Uterus (tissue), 4 donors: ENCODE measurements around the gene EHMT1. TPM values are rescaled to one million over a fixed set of nuclear protein-coding genes. Genes with fewer than 3 reads are reported as not detected.

Experiments
- DNase-seq, 2 donors: peaks; one replicate each; pipeline ENCODE4 v3.0.0-alpha.2; 2019 to 2020
- H3K27ac ChIP-seq, 2 donors: fragments of 200-600 bp; sonication (generic); 1 replicate in 1 of 2; 2 replicates in 1 of 2; pipeline ENCODE4 v1.5.1; 2016 to 2018
- H3K27me3 ChIP-seq, 2 donors: fragments of 200-600 bp; sonication (generic); one replicate each; pipeline ENCODE4 v1.5.1; 2018 to 2019; ENCODE audit warnings: control low read depth in 1 of 2
- H3K36me3 ChIP-seq, 2 donors: fragments of 200-600 bp; sonication (generic); one replicate each; pipeline ENCODE4 v1.5.1; 2019; ENCODE audit warnings: control low read depth in 1 of 2
- H3K4me1 ChIP-seq, 2 donors: fragments of 200-600 bp; sonication (generic); one replicate each; pipeline ENCODE4 v1.5.1; 2018 to 2019; ENCODE audit warnings: control low read depth in 1 of 2
- H3K4me3 ChIP-seq, 2 donors: fragments of 200-600 bp; sonication (generic); 1 replicate in 1 of 2; 2 replicates in 1 of 2; pipeline ENCODE4 v1.5.1; 2018 to 2019; ENCODE audit warnings: mild to moderate bottlenecking in 1 of 2
- H3K9me3 ChIP-seq, 2 donors: fragments of 200-600 bp; sonication (generic); one replicate each; pipeline ENCODE4 v1.5.1; 2019; ENCODE audit warnings: control low read depth in 1 of 2
- POLR2A ChIP-seq, 2 donors: fragments of 450-650 bp; IDR thresholded peaks; one replicate each; pipeline ENCODE4 v1.6.1; 2016; ENCODE audit warnings: antibody characterized with exemption in 2 of 2, mild to moderate bottlenecking in 1 of 2, moderate library complexity in 1 of 2
- intact Hi-C: fragments of 100-400 bp; cut with DNase I; formaldehyde crosslinking; loops from one replicate; pipeline ENCODE4 v1.15.1; 2023; ENCODE audit warnings: low total_unique reads
- total RNA-seq, 4 donors: library from RNA; depleted of rRNA in 3 of 4; stranded (reverse); fragments of >200 nt in 3 of 4; gene quantifications; one replicate each; pipeline versions ENCODE4 v1.1.0 to v1.2.4, GENCODE V29; 2014 to 2023
- TF ChIP-seq, protein P1 (sequence below), 4 experiments: fragments of 200-600 bp in 2 of 4; fragments of 450-650 bp in 2 of 4; sonication (generic) in 2 of 4; IDR thresholded peaks; one replicate each; pipeline ENCODE4 v1.5.1; 2016 to 2019; ENCODE audit warnings: antibody characterized with exemption in 4 of 4, mild to moderate bottlenecking in 2 of 4, moderate library complexity in 1 of 4
- donor health status: DM: yes; HTN: yes; CAD: no.

EHMT1 gene
- total RNA-seq, 4 donors from 2014 or later, result 32.6 to 109 (median 74.9) TPM

DNA sequence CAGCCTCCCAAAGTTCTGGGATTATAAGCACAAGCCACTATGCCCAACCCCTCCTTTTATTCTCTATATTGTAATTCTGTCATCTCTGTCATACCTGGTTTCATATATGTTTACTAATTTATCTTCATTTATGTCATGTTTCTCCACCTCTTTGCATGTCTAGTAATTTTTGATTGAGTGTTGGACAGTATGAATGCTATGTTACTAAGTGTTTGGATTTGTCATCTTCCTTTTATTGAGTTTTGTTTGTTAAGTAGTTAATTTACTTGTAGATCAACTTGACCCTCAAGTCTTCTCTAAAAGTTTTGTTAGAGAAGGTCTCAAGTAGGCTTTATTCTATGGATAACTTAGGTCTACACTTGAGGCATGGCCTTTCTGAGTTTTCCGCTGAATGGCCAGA, 241.6 kb downstream of the EHMT1 start:
- H3K9me3 ChIP-seq, result peaks cover 0 to 10% of the 10 kb centered on the region in 2 donors

DNA sequence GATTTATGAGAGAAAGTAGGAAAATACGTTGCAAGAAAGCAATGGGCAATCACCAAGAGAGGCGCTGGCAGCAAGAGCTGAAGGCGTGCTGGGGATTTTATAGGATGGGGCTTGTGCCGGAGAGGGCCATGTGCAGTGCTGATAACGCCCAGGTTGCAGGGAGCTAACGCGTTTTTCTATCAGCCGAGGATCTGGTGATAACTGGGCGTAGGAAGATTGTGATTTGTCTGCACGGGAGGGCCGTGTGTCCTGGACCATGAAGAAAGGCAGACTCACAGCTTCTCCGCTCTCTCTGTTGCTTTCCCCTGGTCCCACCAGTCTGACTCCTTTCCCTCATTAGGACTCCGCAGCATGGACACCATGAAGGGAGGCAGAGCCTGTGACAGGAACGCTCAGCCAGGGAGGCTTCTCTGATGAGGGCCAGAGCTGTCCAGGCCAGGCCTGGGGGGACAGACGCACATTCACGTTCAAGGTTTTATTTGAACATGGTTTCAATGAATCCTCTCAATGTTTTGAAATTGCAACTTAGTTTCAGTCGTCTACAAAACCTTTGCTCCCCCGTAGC, 246.9 kb downstream of the EHMT1 start:
- H3K4me1 ChIP-seq, result no peaks in the 10 kb centered on the region
- TF ChIP-seq POLR2A (IDR thresholded peaks at IDR 0.05), result no peak
- TF ChIP-seq, protein P1, sequence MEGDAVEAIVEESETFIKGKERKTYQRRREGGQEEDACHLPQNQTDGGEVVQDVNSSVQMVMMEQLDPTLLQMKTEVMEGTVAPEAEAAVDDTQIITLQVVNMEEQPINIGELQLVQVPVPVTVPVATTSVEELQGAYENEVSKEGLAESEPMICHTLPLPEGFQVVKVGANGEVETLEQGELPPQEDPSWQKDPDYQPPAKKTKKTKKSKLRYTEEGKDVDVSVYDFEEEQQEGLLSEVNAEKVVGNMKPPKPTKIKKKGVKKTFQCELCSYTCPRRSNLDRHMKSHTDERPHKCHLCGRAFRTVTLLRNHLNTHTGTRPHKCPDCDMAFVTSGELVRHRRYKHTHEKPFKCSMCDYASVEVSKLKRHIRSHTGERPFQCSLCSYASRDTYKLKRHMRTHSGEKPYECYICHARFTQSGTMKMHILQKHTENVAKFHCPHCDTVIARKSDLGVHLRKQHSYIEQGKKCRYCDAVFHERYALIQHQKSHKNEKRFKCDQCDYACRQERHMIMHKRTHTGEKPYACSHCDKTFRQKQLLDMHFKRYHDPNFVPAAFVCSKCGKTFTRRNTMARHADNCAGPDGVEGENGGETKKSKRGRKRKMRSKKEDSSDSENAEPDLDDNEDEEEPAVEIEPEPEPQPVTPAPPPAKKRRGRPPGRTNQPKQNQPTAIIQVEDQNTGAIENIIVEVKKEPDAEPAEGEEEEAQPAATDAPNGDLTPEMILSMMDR (IDR thresholded peaks at IDR 0.05), result no peak
- no peaks in the 10 kb centered on the region for H3K36me3 ChIP-seq
- no peaks in the 10 kb centered on the region for H3K27me3 ChIP-seq
- no peak for DNase-seq
- no peak overlapping the region for H3K27ac ChIP-seq
- H3K9me3 ChIP-seq, result no peaks in the 10 kb centered on the region
- intact Hi-C loops, result no loop called here
- no peak overlapping the region for H3K4me3 ChIP-seq

More for the DNA sequence above, 241.6 kb downstream of the EHMT1 start:
- intact Hi-C loops, result no loop called here
- DNase-seq, result no peak
- Histone ChIP-seq H3K27ac (no peak overlapping the region), H3K4me1 (no peaks in the 10 kb centered on the region), H3K4me3 (no peak overlapping the region), H3K27me3 (no peaks in the 10 kb centered on the region), H3K36me3 (no peaks in the 10 kb centered on the region)
- TF ChIP-seq, protein P1 (IDR thresholded peaks at IDR 0.05), result no peak
- no peak for TF ChIP-seq POLR2A (IDR thresholded peaks at IDR 0.05)

DNA sequence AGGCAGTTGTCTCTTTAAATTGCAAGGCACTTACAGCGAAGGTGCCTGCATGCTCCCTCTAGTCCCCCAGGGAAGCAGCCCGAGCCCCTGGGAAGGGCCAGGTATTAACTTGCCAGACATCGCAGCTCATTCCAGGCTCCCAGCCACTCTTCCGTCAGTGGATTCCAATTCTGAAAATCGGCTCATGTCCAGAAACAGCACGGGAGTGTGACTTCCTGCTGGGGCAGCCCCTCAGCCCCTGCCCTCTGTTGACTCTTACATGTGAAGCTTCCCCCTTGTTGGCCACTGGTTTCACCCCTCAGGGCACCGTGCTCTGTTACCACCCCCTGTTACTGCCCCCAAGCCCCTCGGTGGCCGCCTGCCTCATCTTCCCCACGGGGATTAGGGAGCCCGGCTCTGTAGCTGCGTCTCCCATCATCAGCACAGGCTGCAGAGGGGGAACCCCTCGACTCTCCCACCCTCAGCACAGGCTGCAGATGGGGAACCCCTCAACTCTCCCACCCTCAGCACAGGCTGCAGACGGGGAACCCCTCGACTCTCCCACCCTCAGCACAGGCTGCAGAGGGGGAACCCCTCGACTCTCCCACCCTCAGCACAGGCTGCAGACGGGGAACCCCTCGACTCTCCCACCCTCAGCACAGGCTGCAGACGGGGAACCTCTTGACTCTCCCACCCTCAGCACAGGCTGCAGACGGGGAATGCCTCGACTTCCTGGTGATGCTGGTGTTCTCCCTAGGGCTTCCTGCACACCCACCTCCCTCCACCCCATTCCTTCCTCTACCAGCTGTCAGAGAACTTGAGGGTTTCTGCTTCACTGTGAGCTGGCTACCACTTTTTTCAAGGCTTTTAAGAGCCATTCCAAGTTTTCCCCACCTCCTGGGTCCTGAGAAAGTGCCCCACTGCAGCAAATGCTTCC, 247.7 kb downstream of the EHMT1 start:
- no peak for DNase-seq
- TF ChIP-seq, protein P1 (IDR thresholded peaks at IDR 0.05), result no peak
- TF ChIP-seq POLR2A (IDR thresholded peaks at IDR 0.05), result no peak
- H3K4me3 ChIP-seq, result no peak overlapping the region
- intact Hi-C loops, result no loop called here
- H3K27ac ChIP-seq, result no peak overlapping the region
- H3K36me3 ChIP-seq, result no peaks in the 10 kb centered on the region
- no peaks in the 10 kb centered on the region for H3K9me3 ChIP-seq
- H3K4me1 ChIP-seq, result no peaks in the 10 kb centered on the region
- no peaks in the 10 kb centered on the region for H3K27me3 ChIP-seq

DNA sequence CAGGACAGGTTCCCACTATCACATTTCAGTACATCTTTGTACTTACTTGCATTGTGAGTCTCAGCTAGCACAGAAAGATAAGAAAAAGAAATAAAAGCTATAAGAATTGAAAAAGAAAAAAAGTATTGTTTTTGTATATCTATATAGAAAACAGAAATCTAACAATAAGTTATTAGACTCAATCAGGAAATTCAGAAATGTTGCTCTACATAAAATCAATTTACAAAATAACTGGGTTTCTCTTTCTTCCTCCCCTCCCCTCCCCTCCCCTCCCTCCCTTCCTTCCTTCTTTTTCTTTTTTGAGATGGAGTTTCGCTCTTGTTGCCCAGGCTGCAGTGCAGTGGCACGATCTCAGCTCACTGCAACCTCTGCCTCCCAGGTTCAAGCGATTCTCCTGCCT, 251.6 kb downstream of the EHMT1 start:
- DNase-seq, result no peak
- H3K9me3 ChIP-seq, result no peaks in the 10 kb centered on the region
- intact Hi-C loops, result no loop called here
- no peak overlapping the region for H3K4me3 ChIP-seq
- TF ChIP-seq, protein P1 (IDR thresholded peaks at IDR 0.05), result no peak
- no peak for TF ChIP-seq POLR2A (IDR thresholded peaks at IDR 0.05)
- H3K27me3 ChIP-seq, result no peaks in the 10 kb centered on the region
- no peak overlapping the region for H3K27ac ChIP-seq
- no peaks in the 10 kb centered on the region for H3K4me1 ChIP-seq
- H3K36me3 ChIP-seq, result no peaks in the 10 kb centered on the region

DNA sequence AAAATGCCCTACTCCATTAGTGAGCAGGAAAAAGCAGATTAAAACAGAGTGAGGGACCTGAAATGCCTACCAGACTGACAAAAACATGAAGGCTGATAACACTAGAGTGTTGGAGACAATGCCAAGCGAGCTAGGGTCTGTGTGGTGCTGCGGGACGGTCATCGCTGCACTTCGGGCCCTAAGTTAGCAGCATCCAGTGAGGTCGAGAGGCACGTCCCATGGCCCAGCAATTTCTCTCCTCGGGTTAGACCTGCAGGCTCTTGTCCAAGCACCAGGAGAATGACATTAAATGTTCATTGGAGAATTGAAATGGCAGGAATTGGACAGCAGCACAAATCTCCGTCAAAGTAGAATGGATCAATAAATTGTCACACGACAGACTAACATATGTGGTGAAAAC, 253.5 kb downstream of the EHMT1 start:
- Histone ChIP-seq H3K27ac (no peak overlapping the region), H3K27me3 (peaks cover 0 to 4% of the 10 kb centered on the region in 2 donors), H3K9me3 (no peaks in the 10 kb centered on the region), H3K4me3 (no peak overlapping the region), H3K36me3 (no peaks in the 10 kb centered on the region), H3K4me1 (no peaks in the 10 kb centered on the region)
- DNase-seq, result no peak
- TF ChIP-seq POLR2A (IDR thresholded peaks at IDR 0.05), result no peak
- TF ChIP-seq, protein P1 (IDR thresholded peaks at IDR 0.05), result no peak
- intact Hi-C loops, result no loop called here
